ENCODE data around the gene DHRS7B.

- TF ChIP-seq BCLAF1 (IDR thresholded peaks at IDR 0.05; ENCODE audit: borderline replicate concordance in 1 of 2, control insufficient read depth in 1 of 2, low read depth in 2 of 2, low read length in 1 of 2) (no peak), MAZ (CRISPR knock-in tag; conservative IDR thresholded peaks at IDR 0.05 in 1 of 2, IDR thresholded peaks at IDR 0.05 in 1 of 2) (no peak)
Observed at GRCh38 chr17:21171970-21172510, 45.3 kb downstream of the DHRS7B start.
